ENCODE data around the gene PGBD1.
A peak's percentile ranks its signal among the peaks of the same experiment; 100 is the strongest.

Gene PGBD1

GRCh38 chr6:28330041-28330440 is 48.7 kb downstream of the PGBD1 start:
- H2BK5ac ChIP-seq (ENCODE audit: low read depth, low read length, poor library complexity): no peak overlapping the region
- no peak overlapping the region for H3K14ac ChIP-seq (ENCODE audit: low read length)
- H3K4me2 ChIP-seq (ENCODE audit: low read length): no peak overlapping the region
- H3K79me2 ChIP-seq (ENCODE audit: control insufficient read depth, insufficient read depth, low read length, poor library complexity): no peaks in the 10 kb centered on the region
- no peak for DNase-seq
- H3K27ac ChIP-seq (ENCODE audit: low read depth, low read length): no peak overlapping the region
- H2AK5ac ChIP-seq (ENCODE audit: low read length): no peak overlapping the region
- peaks cover 9% of the 10 kb centered on the region for H3K9me3 ChIP-seq (ENCODE audit: insufficient read depth, low read depth, low read length)
- H3K4ac ChIP-seq (ENCODE audit: low read depth, low read length): no peak overlapping the region
- H4K91ac ChIP-seq (ENCODE audit: low read depth, low read length): no peak overlapping the region
- H3K79me1 ChIP-seq (ENCODE audit: low read length): peaks cover 2% of the 10 kb centered on the region
- H2BK12ac ChIP-seq (ENCODE audit: low read length): no peak overlapping the region
- no peak overlapping the region for H2BK120ac ChIP-seq (ENCODE audit: insufficient read depth, low read length, poor library complexity)
- no peak overlapping the region for H3K18ac ChIP-seq (ENCODE audit: low read length)
- no peak overlapping the region for H3K4me3 ChIP-seq (ENCODE audit: low read depth, low read length)
- no peak overlapping the region for H2AFZ ChIP-seq (ENCODE audit: insufficient read depth, low read length, poor library complexity)
- H3K4me1 ChIP-seq (ENCODE audit: control insufficient read depth in 1 of 2, insufficient read depth in 2 of 2, low read length in 2 of 2): no peaks in the 10 kb centered on the region
- H3K36me3 ChIP-seq (ENCODE audit: control insufficient read depth in 1 of 2, insufficient read depth in 2 of 2, low read length in 2 of 2): peaks cover 8 to 16% of the 10 kb centered on the region in 2 experiments
- H3K27me3 ChIP-seq (ENCODE audit: insufficient read depth, low read length): peaks cover 3% of the 10 kb centered on the region
- no peak overlapping the region for H3K9ac ChIP-seq (ENCODE audit: low read length)
- H4K8ac ChIP-seq (ENCODE audit: low read depth, low read length): no peak overlapping the region
- WGBS (ENCODE audit: extremely low coverage, insufficient coverage, insufficient read length): no CpG with 5 or more reads among the region's 1 CpG
- H4K12ac ChIP-seq (ENCODE audit: low read depth, low read length): no peak overlapping the region
- no peak overlapping the region for H3K23ac ChIP-seq (ENCODE audit: low read length)

GRCh38 chr6:28333047-28333446 is 51.7 kb downstream of the PGBD1 start:
- H2AK5ac ChIP-seq (ENCODE audit: low read length): no peak overlapping the region
- H3K27me3 ChIP-seq (ENCODE audit: insufficient read depth, low read length): no peaks in the 10 kb centered on the region
- H2BK12ac ChIP-seq (ENCODE audit: low read length): no peak overlapping the region
- no peak overlapping the region for H3K27ac ChIP-seq (ENCODE audit: low read depth, low read length)
- H4K12ac ChIP-seq (ENCODE audit: low read depth, low read length): no peak overlapping the region
- no peak overlapping the region for H4K91ac ChIP-seq (ENCODE audit: low read depth, low read length)
- WGBS (ENCODE audit: extremely low coverage, insufficient coverage, insufficient read length): no CpG with 5 or more reads among the region's 2 CpGs
- no peak overlapping the region for H3K9ac ChIP-seq (ENCODE audit: low read length)
- H3K9me3 ChIP-seq (ENCODE audit: insufficient read depth, low read depth, low read length): peaks cover 2% of the 10 kb centered on the region
- H3K79me1 ChIP-seq (ENCODE audit: low read length): peaks cover 12% of the 10 kb centered on the region
- H3K79me2 ChIP-seq (ENCODE audit: control insufficient read depth, insufficient read depth, low read length, poor library complexity): peaks cover 2% of the 10 kb centered on the region
- H3K23ac ChIP-seq (ENCODE audit: low read length): no peak overlapping the region
- H4K8ac ChIP-seq (ENCODE audit: low read depth, low read length): no peak overlapping the region
- no peak overlapping the region for H2AFZ ChIP-seq (ENCODE audit: insufficient read depth, low read length, poor library complexity)
- no peak overlapping the region for H3K4me2 ChIP-seq (ENCODE audit: low read length)
- H3K4me3 ChIP-seq (ENCODE audit: low read depth, low read length): no peak overlapping the region
- no peak for DNase-seq
- no peak overlapping the region for H2BK5ac ChIP-seq (ENCODE audit: low read depth, low read length, poor library complexity)
- no peak overlapping the region for H3K4ac ChIP-seq (ENCODE audit: low read depth, low read length)
- no peak overlapping the region for H3K14ac ChIP-seq (ENCODE audit: low read length)
- no peak overlapping the region for H3K18ac ChIP-seq (ENCODE audit: low read length)
- H3K36me3 ChIP-seq (ENCODE audit: control insufficient read depth in 1 of 2, insufficient read depth in 2 of 2, low read length in 2 of 2): peaks cover 2 to 5% of the 10 kb centered on the region in 2 experiments
- H3K4me1 ChIP-seq (ENCODE audit: control insufficient read depth in 1 of 2, insufficient read depth in 2 of 2, low read length in 2 of 2): peaks cover 0 to 3% of the 10 kb centered on the region in 2 experiments
- no peak overlapping the region for H2BK120ac ChIP-seq (ENCODE audit: insufficient read depth, low read length, poor library complexity)

DNA sequence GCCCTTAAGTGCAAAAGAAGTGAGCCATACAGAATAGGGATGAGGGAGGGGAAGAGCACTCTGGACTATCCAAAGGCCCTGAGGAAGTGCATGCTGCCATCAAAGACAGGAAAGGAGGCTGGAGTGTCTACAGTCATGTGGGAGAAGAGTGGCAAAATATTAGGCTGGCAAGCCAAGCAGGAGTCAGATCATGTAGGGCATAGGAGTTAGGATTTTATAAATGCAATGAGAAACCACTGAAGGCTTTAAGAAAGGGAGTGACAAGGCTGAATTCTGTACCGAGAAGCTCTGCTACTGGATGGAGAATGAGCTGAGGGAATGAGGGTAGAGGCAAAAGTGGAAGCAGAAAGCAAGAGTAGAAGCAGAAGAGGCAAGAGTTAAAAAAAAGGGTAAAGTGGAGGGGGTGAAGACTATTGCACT is 52.2 kb downstream of the PGBD1 start:
- H3K9me3 ChIP-seq (ENCODE audit: insufficient read depth, low read depth, low read length): peaks cover 2% of the 10 kb centered on the region
- no peak overlapping the region for H3K18ac ChIP-seq (ENCODE audit: low read length)
- H3K79me1 ChIP-seq (ENCODE audit: low read length): peaks cover 12% of the 10 kb centered on the region
- no peak for DNase-seq
- no peak overlapping the region for H3K14ac ChIP-seq (ENCODE audit: low read length)
- no peak overlapping the region for H2BK5ac ChIP-seq (ENCODE audit: low read depth, low read length, poor library complexity)
- no peak overlapping the region for H3K4me3 ChIP-seq (ENCODE audit: low read depth, low read length)
- H2BK120ac ChIP-seq (ENCODE audit: insufficient read depth, low read length, poor library complexity): no peak overlapping the region
- no peak overlapping the region for H4K12ac ChIP-seq (ENCODE audit: low read depth, low read length)
- H3K27ac ChIP-seq (ENCODE audit: low read depth, low read length): no peak overlapping the region
- H2AFZ ChIP-seq (ENCODE audit: insufficient read depth, low read length, poor library complexity): no peak overlapping the region
- no peak overlapping the region for H2BK12ac ChIP-seq (ENCODE audit: low read length)
- H3K4me1 ChIP-seq (ENCODE audit: control insufficient read depth in 1 of 2, insufficient read depth in 2 of 2, low read length in 2 of 2): peaks cover 0 to 3% of the 10 kb centered on the region in 2 experiments
- H3K9ac ChIP-seq (ENCODE audit: low read length): no peak overlapping the region
- no peak overlapping the region for H2AK5ac ChIP-seq (ENCODE audit: low read length)
- H3K4me2 ChIP-seq (ENCODE audit: low read length): no peak overlapping the region
- no peak overlapping the region for H3K23ac ChIP-seq (ENCODE audit: low read length)
- H3K27me3 ChIP-seq (ENCODE audit: insufficient read depth, low read length): no peaks in the 10 kb centered on the region
- H3K79me2 ChIP-seq (ENCODE audit: control insufficient read depth, insufficient read depth, low read length, poor library complexity): peaks cover 2% of the 10 kb centered on the region
- H4K8ac ChIP-seq (ENCODE audit: low read depth, low read length): no peak overlapping the region
- no peak overlapping the region for H4K91ac ChIP-seq (ENCODE audit: low read depth, low read length)
- no peak overlapping the region for H3K4ac ChIP-seq (ENCODE audit: low read depth, low read length)
- H3K36me3 ChIP-seq (ENCODE audit: control insufficient read depth in 1 of 2, insufficient read depth in 2 of 2, low read length in 2 of 2): peaks cover 2 to 5% of the 10 kb centered on the region in 2 experiments
- WGBS (ENCODE audit: extremely low coverage, insufficient coverage, insufficient read length): no CpG with 5 or more reads among the region's 1 CpG

GRCh38 chr6:28334286-28335039 is 53.1 kb downstream of the PGBD1 start:
- H3K27ac ChIP-seq (ENCODE audit: low read depth, low read length): peak overlapping the region; percentile 22
- H3K4me1 ChIP-seq (ENCODE audit: control insufficient read depth in 1 of 2, insufficient read depth in 2 of 2, low read length in 2 of 2): peaks cover 0 to 3% of the 10 kb centered on the region in 2 experiments
- H2AK5ac ChIP-seq (ENCODE audit: low read length): no peak overlapping the region
- no peaks in the 10 kb centered on the region for H3K9me3 ChIP-seq (ENCODE audit: insufficient read depth, low read depth, low read length)
- H4K8ac ChIP-seq (ENCODE audit: low read depth, low read length): peak overlapping the region; percentile 66
- H3K4me2 ChIP-seq (ENCODE audit: low read length): peak overlapping the region; percentile 95
- H3K18ac ChIP-seq (ENCODE audit: low read length): no peak overlapping the region
- no peaks in the 10 kb centered on the region for H3K27me3 ChIP-seq (ENCODE audit: insufficient read depth, low read length)
- no peak overlapping the region for H2BK12ac ChIP-seq (ENCODE audit: low read length)
- WGBS (ENCODE audit: extremely low coverage, insufficient coverage, insufficient read length): no CpG with 5 or more reads among the region's 7 CpGs
- H3K79me2 ChIP-seq (ENCODE audit: control insufficient read depth, insufficient read depth, low read length, poor library complexity): peaks cover 2% of the 10 kb centered on the region
- no peak overlapping the region for H3K9ac ChIP-seq (ENCODE audit: low read length)
- no peak for DNase-seq
- no peak overlapping the region for H2BK5ac ChIP-seq (ENCODE audit: low read depth, low read length, poor library complexity)
- H3K4ac ChIP-seq (ENCODE audit: low read depth, low read length): no peak overlapping the region
- H3K79me1 ChIP-seq (ENCODE audit: low read length): peaks cover 12% of the 10 kb centered on the region
- H3K36me3 ChIP-seq (ENCODE audit: control insufficient read depth in 1 of 2, insufficient read depth in 2 of 2, low read length in 2 of 2): no peaks in the 10 kb centered on the region
- no peak overlapping the region for H2BK120ac ChIP-seq (ENCODE audit: insufficient read depth, low read length, poor library complexity)
- peak overlapping the region; percentile 65 for H4K12ac ChIP-seq (ENCODE audit: low read depth, low read length)
- H2AFZ ChIP-seq (ENCODE audit: insufficient read depth, low read length, poor library complexity): no peak overlapping the region
- H3K23ac ChIP-seq (ENCODE audit: low read length): no peak overlapping the region
- no peak overlapping the region for H3K4me3 ChIP-seq (ENCODE audit: low read depth, low read length)
- no peak overlapping the region for H3K14ac ChIP-seq (ENCODE audit: low read length)
- peak overlapping the region; percentile 71 for H4K91ac ChIP-seq (ENCODE audit: low read depth, low read length)
